ENCODE data around the gene CEP57. TPM values are rescaled to one million over a fixed set of nuclear protein-coding genes. Genes with fewer than 3 reads are reported as not detected.
A peak's percentile ranks its signal among the peaks of the same experiment; 100 is the strongest.

The CEP57 gene
- polyA plus RNA-seq, 2 of the 4 experiments (the other 2 are of a cell fraction), result 19.9 to 47.3 TPM

DNA sequence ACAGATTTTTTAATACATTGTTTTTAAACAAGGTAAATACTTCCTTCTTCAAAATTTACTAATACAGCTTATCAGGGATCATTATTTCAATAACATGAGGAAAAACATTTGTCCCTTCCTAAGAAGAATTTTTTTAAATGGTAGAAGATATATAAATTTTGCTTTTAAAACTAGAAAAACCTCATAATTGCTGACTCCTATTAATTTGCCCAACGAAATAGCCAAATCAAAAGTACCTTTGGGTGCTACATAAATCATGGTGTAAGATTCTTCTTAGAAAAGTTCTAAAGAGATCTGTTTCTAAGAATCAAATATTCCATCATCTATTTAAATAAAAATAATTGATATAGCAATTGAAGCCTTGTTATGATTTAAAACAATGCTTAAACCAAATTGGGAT, 54.9 kb downstream of the CEP57 start:
- ATAC-seq (no peak), FAIRE-seq (no peak), DNase-seq (ENCODE audit: low read depth in 1 of 2, low spot score in 1 of 2) (no peak)
- Histone ChIP-seq H3K4me3 (no peak overlapping the region), H3K4me1 (peaks cover 1% of the 10 kb centered on the region; the same call in 2 of the 3 replicates), H3K4me2 (no peak overlapping the region), H3K27ac (no peak overlapping the region), H3K9me3 (no peaks in the 10 kb centered on the region)
- ChIA-PET POLR2A (interaction anchor here (1.1 kb wide), 1 partner anchor 545 kb away, joined by 3 read pairs; the partner anchor contains the start of genes CCDC82 and JRKL), CTCF (interaction anchor here (1.6 to 1.9 kb wide), 4 partner anchors 9 to 498 kb away, joined by 3 to 7 read pairs (median 4); no protein-coding TSS in a partner anchor)
- TF ChIP-seq, protein P1, sequence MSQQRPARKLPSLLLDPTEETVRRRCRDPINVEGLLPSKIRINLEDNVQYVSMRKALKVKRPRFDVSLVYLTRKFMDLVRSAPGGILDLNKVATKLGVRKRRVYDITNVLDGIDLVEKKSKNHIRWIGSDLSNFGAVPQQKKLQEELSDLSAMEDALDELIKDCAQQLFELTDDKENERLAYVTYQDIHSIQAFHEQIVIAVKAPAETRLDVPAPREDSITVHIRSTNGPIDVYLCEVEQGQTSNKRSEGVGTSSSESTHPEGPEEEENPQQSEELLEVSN (IDR thresholded peaks at IDR 0.05; ENCODE audit: borderline replicate concordance, low read depth), result no peak
- peak; percentile 20 for TF ChIP-seq MAFK (IDR thresholded peaks at IDR 0.05; ENCODE audit: partially characterized antibody)
- 89% methylated on average over 1 of the region's 1 CpG for WGBS (ENCODE audit: missing lambda C conversion rate)

DNA sequence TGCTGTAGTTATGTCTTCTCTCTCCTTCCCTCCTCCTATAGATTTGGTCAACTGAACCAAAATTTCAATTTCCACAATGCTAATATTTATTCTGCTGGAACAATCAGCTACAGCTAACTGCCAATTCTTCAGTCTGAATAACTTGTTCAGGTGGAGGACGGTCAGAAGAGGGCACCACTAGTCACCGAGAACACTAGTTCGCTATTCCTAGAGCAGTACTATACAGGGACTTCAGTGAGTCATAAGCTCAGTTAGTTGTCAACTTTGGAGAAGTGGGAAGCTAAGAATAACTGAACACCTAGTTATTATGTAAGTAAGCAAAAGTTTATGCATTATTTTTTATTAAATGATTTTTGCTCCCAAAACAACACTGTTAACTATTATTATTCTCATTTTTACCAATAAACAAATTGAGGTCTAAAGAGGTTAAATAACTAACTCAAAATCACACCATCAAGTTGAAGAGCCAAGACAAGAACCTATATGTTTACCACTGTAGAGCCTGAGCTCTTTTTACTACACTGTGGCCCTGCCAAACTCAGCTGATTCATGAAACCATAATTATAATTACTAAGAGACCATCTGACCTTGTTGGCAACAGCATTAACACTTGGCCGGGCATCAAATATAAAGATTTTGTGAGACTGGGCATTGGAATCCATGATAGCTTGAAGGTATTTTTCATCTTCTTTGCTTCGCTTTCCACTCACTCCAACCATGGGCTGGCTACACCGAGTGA, 59.0 kb downstream of the CEP57 start:
- WGBS (ENCODE audit: missing lambda C conversion rate), result 77% methylated on average over 6 of the region's 6 CpGs
- no peak overlapping the region for H3K4me3 ChIP-seq
- H3K4me2 ChIP-seq, result no peak overlapping the region
- H3K4me1 ChIP-seq, result peaks cover 7% of the 10 kb centered on the region; the same call in 2 of the 3 replicates
- peak; percentile 13 for FAIRE-seq
- ChIA-PET CTCF (interaction anchor here (0.6 to 1.9 kb wide), 4 partner anchors 13 to 545 kb away, joined by 3 to 16 read pairs (median 6); no protein-coding TSS in a partner anchor), POLR2A (interaction anchor here (1.6 kb wide), 1 partner anchor 59 kb away, joined by 5 read pairs; the partner anchor contains the start of genes CEP57 and FAM76B)
- peak; percentile 80 to 88; a peak in 4 of 6 replicates for ATAC-seq
- no peaks in the 10 kb centered on the region for H3K9me3 ChIP-seq
- TF ChIP-seq RAD21 (conservative IDR thresholded peaks at IDR 0.05 in 1 of 2, IDR thresholded peaks at IDR 0.05 in 1 of 2), result peak; percentile 40 to 52; a peak in 2 of 5 replicates
- TF ChIP-seq SMC3 (IDR thresholded peaks at IDR 0.05), result peak; percentile 40; the same call in 2 of the 3 replicates
- no peak for TF ChIP-seq FOSL2 (IDR thresholded peaks at IDR 0.05)
- TF ChIP-seq FOSL2 (CRISPR knock-in tag; IDR thresholded peaks at IDR 0.05), result peak; percentile 21; the same call in 1 of the 2 replicates
- TF ChIP-seq POLR2AphosphoS2 (conservative IDR thresholded peaks at IDR 0.05; ENCODE audit: low read length), result no peak
- TF ChIP-seq, protein P2, sequence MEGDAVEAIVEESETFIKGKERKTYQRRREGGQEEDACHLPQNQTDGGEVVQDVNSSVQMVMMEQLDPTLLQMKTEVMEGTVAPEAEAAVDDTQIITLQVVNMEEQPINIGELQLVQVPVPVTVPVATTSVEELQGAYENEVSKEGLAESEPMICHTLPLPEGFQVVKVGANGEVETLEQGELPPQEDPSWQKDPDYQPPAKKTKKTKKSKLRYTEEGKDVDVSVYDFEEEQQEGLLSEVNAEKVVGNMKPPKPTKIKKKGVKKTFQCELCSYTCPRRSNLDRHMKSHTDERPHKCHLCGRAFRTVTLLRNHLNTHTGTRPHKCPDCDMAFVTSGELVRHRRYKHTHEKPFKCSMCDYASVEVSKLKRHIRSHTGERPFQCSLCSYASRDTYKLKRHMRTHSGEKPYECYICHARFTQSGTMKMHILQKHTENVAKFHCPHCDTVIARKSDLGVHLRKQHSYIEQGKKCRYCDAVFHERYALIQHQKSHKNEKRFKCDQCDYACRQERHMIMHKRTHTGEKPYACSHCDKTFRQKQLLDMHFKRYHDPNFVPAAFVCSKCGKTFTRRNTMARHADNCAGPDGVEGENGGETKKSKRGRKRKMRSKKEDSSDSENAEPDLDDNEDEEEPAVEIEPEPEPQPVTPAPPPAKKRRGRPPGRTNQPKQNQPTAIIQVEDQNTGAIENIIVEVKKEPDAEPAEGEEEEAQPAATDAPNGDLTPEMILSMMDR (IDR thresholded peaks at IDR 0.05), result peak; percentile 35; the same call in 2 of the 3 replicates
- H3K27ac ChIP-seq, result no peak overlapping the region
- peak; percentile 8 to 64 for DNase-seq (ENCODE audit: low read depth in 1 of 2, low spot score in 1 of 2)

GRCh38 chr11:95850137-95850536, 59.8 kb downstream of the CEP57 start:
- DNase-seq (ENCODE audit: low read depth in 1 of 2, low spot score in 1 of 2) (no peak), ATAC-seq (no peak), FAIRE-seq (no peak)
- Histone ChIP-seq H3K4me3 (no peak overlapping the region), H3K9me3 (no peaks in the 10 kb centered on the region), H3K27ac (no peak overlapping the region), H3K4me2 (peak overlapping the region; percentile 16; the same call in 1 of the 3 replicates), H3K4me1 (peaks cover 7% of the 10 kb centered on the region; the same call in 2 of the 3 replicates)
- TF ChIP-seq RNF2 (IDR thresholded peaks at IDR 0.05; ENCODE audit: borderline replicate concordance, low read depth) (no peak), MAFK (IDR thresholded peaks at IDR 0.05; ENCODE audit: partially characterized antibody) (no peak), EP300 (IDR thresholded peaks at IDR 0.05) (no peak), NPAS2 (CRISPR knock-in tag; IDR thresholded peaks at IDR 0.05; ENCODE audit: borderline replicate concordance) (no peak), POLR2A (IDR thresholded peaks at IDR 0.05; ENCODE audit: low read length) (no peak), JUNB (IDR thresholded peaks at IDR 0.05) (no peak), ESRRA (IDR thresholded peaks at IDR 0.05; ENCODE audit: borderline replicate concordance, low read length) (no peak), POLR2AphosphoS2 (conservative IDR thresholded peaks at IDR 0.05; ENCODE audit: low read length) (no peak)
- TF ChIP-seq, protein P3, sequence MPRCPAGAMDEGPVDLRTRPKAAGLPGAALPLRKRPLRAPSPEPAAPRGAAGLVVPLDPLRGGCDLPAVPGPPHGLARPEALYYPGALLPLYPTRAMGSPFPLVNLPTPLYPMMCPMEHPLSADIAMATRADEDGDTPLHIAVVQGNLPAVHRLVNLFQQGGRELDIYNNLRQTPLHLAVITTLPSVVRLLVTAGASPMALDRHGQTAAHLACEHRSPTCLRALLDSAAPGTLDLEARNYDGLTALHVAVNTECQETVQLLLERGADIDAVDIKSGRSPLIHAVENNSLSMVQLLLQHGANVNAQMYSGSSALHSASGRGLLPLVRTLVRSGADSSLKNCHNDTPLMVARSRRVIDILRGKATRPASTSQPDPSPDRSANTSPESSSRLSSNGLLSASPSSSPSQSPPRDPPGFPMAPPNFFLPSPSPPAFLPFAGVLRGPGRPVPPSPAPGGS (IDR thresholded peaks at IDR 0.05), result no peak
- ChIA-PET POLR2A (no interaction called here), CTCF (interaction anchor here (1.9 kb wide), 1 partner anchor 14 kb away, joined by 16 read pairs; no protein-coding TSS in a partner anchor)
